ENCODE measurements around the gene WIPF2.

Gene WIPF2

GRCh38 chr17:40247926-40248495 lies 28.9 kb downstream of the WIPF2 start:
- FAIRE-seq (no peak), DNase-seq (ENCODE audit: low spot score) (no peak)

GRCh38 chr17:40248507-40248906 lies 29.4 kb downstream of the WIPF2 start:
- no peak for DNase-seq (ENCODE audit: low spot score)
- no peak for FAIRE-seq

- DNase-seq (ENCODE audit: low spot score) (peak; percentile 67), FAIRE-seq (no peak)
Measured at GRCh38 chr17:40251576-40251975, 32.5 kb downstream of the WIPF2 start.

GRCh38 chr17:40253565-40253964 lies 34.5 kb downstream of the WIPF2 start:
- DNase-seq (ENCODE audit: low spot score) (no peak), FAIRE-seq (no peak)

GRCh38 chr17:40259505-40259904 lies 40.4 kb downstream of the WIPF2 start:
- FAIRE-seq = no peak
- DNase-seq (ENCODE audit: low spot score) = no peak

GRCh38 chr17:40260528-40260927 lies 41.4 kb downstream of the WIPF2 start:
- DNase-seq (ENCODE audit: low spot score) (no peak), FAIRE-seq (no peak)

GRCh38 chr17:40264458-40265185 lies 45.5 kb downstream of the WIPF2 start:
- no peak for FAIRE-seq

GRCh38 chr17:40265337-40265736 lies 46.2 kb downstream of the WIPF2 start:
- DNase-seq (ENCODE audit: low spot score) = no peak
- peak; percentile 35 for FAIRE-seq

More at GRCh38 chr17:40264458-40265185, 45.5 kb downstream of the WIPF2 start:
- no peak for DNase-seq (ENCODE audit: low spot score)

GRCh38 chr17:40266882-40267281 lies 47.8 kb downstream of the WIPF2 start:
- FAIRE-seq = no peak
- no peak for DNase-seq (ENCODE audit: low spot score)

- peak; percentile 14 for DNase-seq (ENCODE audit: low spot score)
- no peak for FAIRE-seq
Measured at GRCh38 chr17:40268141-40268712, 49.1 kb downstream of the WIPF2 start.

GRCh38 chr17:40278414-40278813 lies 59.3 kb downstream of the WIPF2 start:
- FAIRE-seq = no peak
- DNase-seq (ENCODE audit: low spot score) = no peak

- FAIRE-seq (no peak), DNase-seq (ENCODE audit: low spot score) (no peak)
Measured at GRCh38 chr17:40279402-40279801, 60.3 kb downstream of the WIPF2 start.

- DNase-seq (ENCODE audit: low spot score) = peak; percentile 65
- FAIRE-seq = no peak
Measured at GRCh38 chr17:40281663-40282062, 62.6 kb downstream of the WIPF2 start.

GRCh38 chr17:40283662-40284061 lies 64.6 kb downstream of the WIPF2 start:
- FAIRE-seq = no peak

GRCh38 chr17:40284085-40284713 lies 65.1 kb downstream of the WIPF2 start:
- FAIRE-seq (no peak), DNase-seq (ENCODE audit: low spot score) (peak; percentile 47)

More at GRCh38 chr17:40283662-40284061, 64.6 kb downstream of the WIPF2 start:
- DNase-seq (ENCODE audit: low spot score) = peak; percentile 69

- no peak for DNase-seq (ENCODE audit: low spot score)
- FAIRE-seq = no peak
Measured at GRCh38 chr17:40286473-40286872, 67.4 kb downstream of the WIPF2 start.

- DNase-seq (ENCODE audit: low spot score) = no peak
- no peak for FAIRE-seq
Measured at GRCh38 chr17:40287159-40287493, 68.0 kb downstream of the WIPF2 start.

- no peak for FAIRE-seq
- DNase-seq (ENCODE audit: low spot score) = peak; percentile 98
Measured at GRCh38 chr17:40287494-40288369, 68.6 kb downstream of the WIPF2 start, which contains the start of gene CDC6. Gene CDC6 (plus strand): TSS chr17:40287879. CDS start chr17:40289421, 1,542 bp downstream.

GRCh38 chr17:40290629-40291280 lies 71.7 kb downstream of the WIPF2 start:
- FAIRE-seq = no peak

GRCh38 chr17:40291281-40291664 lies 72.2 kb downstream of the WIPF2 start:
- FAIRE-seq (no peak), DNase-seq (ENCODE audit: low spot score) (no peak)

More at GRCh38 chr17:40290629-40291280, 71.7 kb downstream of the WIPF2 start:
- DNase-seq (ENCODE audit: low spot score) = peak; percentile 43

- FAIRE-seq = no peak
- DNase-seq (ENCODE audit: low spot score) = no peak
Measured at GRCh38 chr17:40293363-40293762, 74.3 kb downstream of the WIPF2 start.
